GM21528 (cell line): ENCODE measurements around the gene RFX8.
"Not testable (repeated sequence)": the region's sequence is repeated elsewhere in the genome, so short reads cannot be mapped to it uniquely, and the experiment has no call there.

Experiments
- ATAC-seq: cut with Tn5 transposase; IDR thresholded peaks from one replicate; pipeline ENCODE4 v1.9.1; 2021; ENCODE audit warnings: mild to moderate bottlenecking, moderate library complexity; ENCODE audit not compliant: unreplicated experiment, low FRiP score

RFX8 gene

GRCh38 chr2:101474731-101475384 lies at the start of gene RFX8:
RFX8 (minus strand) TSS chr2:101475112; CDS start chr2:101466848, 8,264 bp downstream.
- no peak for ATAC-seq

GRCh38 chr2:101521487-101521886 lies 46.6 kb upstream of the RFX8 start:
- no peak for ATAC-seq

- no peak for ATAC-seq
Measured at GRCh38 chr2:101520246-101520645, 45.3 kb upstream of the RFX8 start.

GRCh38 chr2:101518578-101519492 lies 43.9 kb upstream of the RFX8 start:
- no peak for ATAC-seq

- no peak for ATAC-seq
Measured at GRCh38 chr2:101517758-101518271, 42.9 kb upstream of the RFX8 start.

GRCh38 chr2:101516823-101517690 lies 42.1 kb upstream of the RFX8 start:
- ATAC-seq: no peak

- ATAC-seq: no peak
Measured at GRCh38 chr2:101516349-101516748, 41.4 kb upstream of the RFX8 start.

- ATAC-seq: no peak
Measured at GRCh38 chr2:101515477-101515876, 40.6 kb upstream of the RFX8 start.

- no peak for ATAC-seq
Measured at GRCh38 chr2:101512993-101513392, 38.1 kb upstream of the RFX8 start.

- no peak for ATAC-seq
Measured at GRCh38 chr2:101511381-101511780, 36.5 kb upstream of the RFX8 start.

GRCh38 chr2:101509499-101510284 lies 34.8 kb upstream of the RFX8 start:
- no peak for ATAC-seq

- no peak for ATAC-seq
Measured at GRCh38 chr2:101508636-101509035, 33.7 kb upstream of the RFX8 start.

GRCh38 chr2:101505276-101505675 lies 30.4 kb upstream of the RFX8 start:
- ATAC-seq: not testable (repeated sequence)

- not testable (repeated sequence) for ATAC-seq
Measured at GRCh38 chr2:101504744-101505143, 29.8 kb upstream of the RFX8 start.

GRCh38 chr2:101502095-101502494 lies 27.2 kb upstream of the RFX8 start:
- ATAC-seq: no peak

GRCh38 chr2:101501443-101501842 lies 26.5 kb upstream of the RFX8 start:
- no peak for ATAC-seq

GRCh38 chr2:101500860-101501259 lies 25.9 kb upstream of the RFX8 start:
- ATAC-seq: no peak

- no peak for ATAC-seq
Measured at GRCh38 chr2:101500180-101500579, 25.3 kb upstream of the RFX8 start.

GRCh38 chr2:101496279-101496678 lies 21.4 kb upstream of the RFX8 start:
- ATAC-seq: no peak
